GM23338 (cell line): Measurements from ENCODE around the gene LRRC26. TPM values are rescaled to one million over a fixed set of nuclear protein-coding genes. Genes with fewer than 3 reads are reported as not detected.

Experiments
- ATAC-seq: fragments of 200-7000 bp; cut with Tn5 transposase; 3 replicates; pipeline ENCODE4 v1.9.1; 2020
- DNase-seq: peaks from one replicate; pipeline ENCODE4 v3.0.0-alpha.2; 2015; ENCODE audit warnings: low spot score
- H2AFZ ChIP-seq: fragments of 200-600 bp; sonication (generic); 2 replicates; pipeline ENCODE4 v1.8.0; 2016; ENCODE audit warnings: antibody characterized with exemption, mild to moderate bottlenecking, moderate library complexity
- H3F3A ChIP-seq: fragments of 200-600 bp; sonication (generic); replicated peaks from 2 replicates; pipeline ENCODE4 v1.8.0; 2017; ENCODE audit warnings: antibody characterized with exemption, mixed run types, low read depth
- H3K27ac ChIP-seq: fragments of 200-600 bp; sonication (generic); 2 replicates; pipeline ENCODE4 v1.6.1; 2016; ENCODE audit warnings: low read depth
- H3K27me3 ChIP-seq: fragments of 200-600 bp; sonication (generic); 2 replicates; pipeline ENCODE4 v1.8.0; 2016; ENCODE audit warnings: mild to moderate bottlenecking, mixed run types, moderate library complexity; ENCODE audit not compliant: insufficient read depth
- H3K36me3 ChIP-seq: fragments of 200-600 bp; sonication (generic); 2 replicates; pipeline ENCODE4 v1.8.0; 2016; ENCODE audit warnings: mild to moderate bottlenecking; ENCODE audit not compliant: insufficient read depth
- H3K4me1 ChIP-seq: fragments of 200-600 bp; sonication (generic); 2 replicates; pipeline ENCODE4 v1.8.0; 2016; ENCODE audit warnings: mild to moderate bottlenecking, moderate library complexity; ENCODE audit not compliant: insufficient read depth
- H3K4me2 ChIP-seq: fragments of 200-600 bp; sonication (generic); 2 replicates; pipeline ENCODE4 v1.7.1; 2017; ENCODE audit warnings: mixed run types
- H3K4me3 ChIP-seq: fragments of 200-600 bp; sonication (generic); 2 replicates; pipeline ENCODE4 v1.6.1; 2016; ENCODE audit warnings: mixed run types
- H3K79me2 ChIP-seq: fragments of 200-600 bp; sonication (generic); replicated peaks from 2 replicates; pipeline ENCODE4 v1.8.0; 2017; ENCODE audit warnings: mild to moderate bottlenecking; ENCODE audit not compliant: insufficient read depth
- H3K9me2 ChIP-seq: fragments of 200-600 bp; sonication (generic); 2 replicates; pipeline ENCODE4 v1.8.0; 2017; ENCODE audit not compliant: insufficient read depth
- H4K20me1 ChIP-seq: fragments of 200-600 bp; sonication (generic); replicated peaks from 2 replicates; pipeline ENCODE4 v1.8.0; 2017; ENCODE audit warnings: mild to moderate bottlenecking; ENCODE audit not compliant: insufficient read depth
- H3K27ac Mint-ChIP-seq: 2 replicates; pipeline ENCODE4 v1.8.0; 2020; ENCODE audit warnings: inconsistent platforms, mild to moderate bottlenecking, moderate library complexity, mixed read lengths
- H3K27me3 Mint-ChIP-seq: 3 replicates; pipeline ENCODE4 v1.8.0; 2022; ENCODE audit warnings: low read depth, mild to moderate bottlenecking, moderate library complexity, mixed read lengths, inconsistent platforms; ENCODE audit not compliant: insufficient read depth, poor library complexity
- H3K36me3 Mint-ChIP-seq: 3 replicates; pipeline ENCODE4 v1.8.0; 2021; ENCODE audit warnings: low read depth, mild to moderate bottlenecking, inconsistent platforms, moderate library complexity, mixed read lengths
- H3K4me1 Mint-ChIP-seq: 3 replicates; pipeline ENCODE4 v1.8.0; 2020; ENCODE audit warnings: mild to moderate bottlenecking, inconsistent platforms, mixed read lengths
- H3K4me3 Mint-ChIP-seq: 3 replicates; pipeline ENCODE4 v1.8.0; 2021; ENCODE audit warnings: moderate library complexity, mild to moderate bottlenecking, inconsistent platforms, mixed read lengths
- H3K9me3 Mint-ChIP-seq: 3 replicates; pipeline ENCODE4 v1.8.0; 2020; ENCODE audit warnings: moderate library complexity, mild to moderate bottlenecking, inconsistent platforms, mixed read lengths
- CREB1 ChIP-seq: fragments of 250-450 bp; sonication (Bioruptor Pico); IDR thresholded peaks from 2 replicates; pipeline ENCODE4 v1.5.0; 2020; ENCODE audit warnings: low read depth, mild to moderate bottlenecking, moderate library complexity
- CTCF ChIP-seq, 2 experiments: fragments of 200-600 bp in 1 of 2; sonication (generic) in 1 of 2; conservative IDR thresholded peaks; 2 replicates each; pipeline versions ENCODE4 v1.5.1 to v1.6.1; 2016 to 2017; ENCODE audit warnings: antibody characterized with exemption in 2 of 2, low read depth in 2 of 2, mild to moderate bottlenecking in 2 of 2, moderate library complexity in 1 of 2
- EZH2 ChIP-seq: fragments of 200-600 bp; sonication (generic); IDR thresholded peaks from one replicate; pipeline ENCODE4 v1.8.0; 2017; ENCODE audit warnings: antibody characterized with exemption, mild to moderate bottlenecking, low read depth; ENCODE audit not compliant: unreplicated experiment
- EZH2phosphoT487 ChIP-seq: fragments of 200-600 bp; sonication (generic); IDR thresholded peaks from one replicate; pipeline ENCODE4 v1.8.1; 2018; ENCODE audit warnings: antibody characterized with exemption; ENCODE audit not compliant: unreplicated experiment
- JUNB ChIP-seq: IDR thresholded peaks from one replicate; pipeline ENCODE4 v1.6.1; 2016; ENCODE audit warnings: antibody characterized with exemption; ENCODE audit not compliant: unreplicated experiment
- NANOG ChIP-seq: IDR thresholded peaks from 2 replicates; pipeline ENCODE4 v1.6.1; 2016; ENCODE audit warnings: antibody characterized with exemption, borderline replicate concordance
- POLR2AphosphoS5 ChIP-seq: IDR thresholded peaks from 2 replicates; pipeline ENCODE4 v1.6.1; 2016; ENCODE audit warnings: antibody characterized with exemption, low read depth
- REST ChIP-seq: IDR thresholded peaks from one replicate; pipeline ENCODE4 v1.6.1; 2018; ENCODE audit warnings: antibody characterized with exemption; ENCODE audit not compliant: unreplicated experiment
- STAT1 ChIP-seq: IDR thresholded peaks from one replicate; pipeline ENCODE4 v1.6.1; 2016; ENCODE audit warnings: antibody characterized with exemption; ENCODE audit not compliant: unreplicated experiment
- ZNF331 ChIP-seq: fragments of 250-450 bp; sonication (Bioruptor Pico); IDR thresholded peaks from 2 replicates; pipeline ENCODE4 v1.5.0; 2020; ENCODE audit warnings: low read depth, mild to moderate bottlenecking, moderate library complexity
- polyA plus RNA-seq: library from polyadenylated mRNA; unstranded; fragments of >200 nt; fragmentation: Nextera tagmentation; extraction: Ambion mirVana; gene quantifications from 2 replicates; pipeline ENCODE4 v1.2.1, GENCODE V29; 2016
- total RNA-seq: library from RNA; depleted of rRNA; stranded (reverse); fragments of >200 nt; shearing (Covaris generic); gene quantifications from 2 replicates; pipeline ENCODE4 v1.2.3, GENCODE V29; 2014

LRRC26 gene
- total and polyA plus RNA-seq, 2 experiments from 2014 or later, result 0.21 to 4.3 TPM

- no peak for TF ChIP-seq NANOG
- TF ChIP-seq CREB1, result no peak
- TF ChIP-seq JUNB, result no peak
- TF ChIP-seq EZH2phosphoT487, result no peak
- TF ChIP-seq STAT1, result no peak
- TF ChIP-seq REST, result no peak
- no peak for TF ChIP-seq CTCF (conservative IDR thresholded peaks at IDR 0.05; ENCODE audit: low read depth in 2 of 2)
- no peak for TF ChIP-seq POLR2AphosphoS5
Observed at GRCh38 chr9:137191691-137192447, 22.0 kb upstream of the LRRC26 start (continued).

GRCh38 chr9:137191245-137191644 lies 21.4 kb upstream of the LRRC26 start:
- no peak for ATAC-seq
- no peaks in the 10 kb centered on the region for H3K9me2 ChIP-seq
- H3K4me2 ChIP-seq, result no peak overlapping the region
- H3K36me3 ChIP-seq, result no peaks in the 10 kb centered on the region
- no peak overlapping the region for H3K27ac ChIP-seq
- H3K27ac Mint-ChIP-seq, result no peak overlapping the region
- H3K79me2 ChIP-seq, result peaks cover 36% of the 10 kb centered on the region
- H4K20me1 ChIP-seq, result peaks cover 5% of the 10 kb centered on the region; the same call in 1 of the 2 replicates
- H3K4me1 Mint-ChIP-seq, result peaks cover 16% of the 10 kb centered on the region
- no peak overlapping the region for H2AFZ ChIP-seq
- peaks cover 12% of the 10 kb centered on the region for H3K27me3 Mint-ChIP-seq
- no peaks in the 10 kb centered on the region for H3K27me3 ChIP-seq
- no peak overlapping the region for H3K4me3 Mint-ChIP-seq
- TF ChIP-seq EZH2 (no peak), ZNF331 (no peak), REST (no peak), JUNB (no peak)
- H3K36me3 Mint-ChIP-seq, result peaks cover 5% of the 10 kb centered on the region
- H3K4me3 ChIP-seq, result no peak overlapping the region
- H3F3A ChIP-seq, result 0 out of 2 replicates have a peak, but pooled peaks cover 4% of the 10 kb centered on the region
- no peak for DNase-seq
- H3K9me3 Mint-ChIP-seq, result no peaks in the 10 kb centered on the region; the same call in 2 of the 3 replicates
- peaks cover 13% of the 10 kb centered on the region for H3K4me1 ChIP-seq
